Activated T-cell treated with anti-CD3 and anti-CD28 coated beads for 24 hours (primary cell): ENCODE data around the gene TSPAN5.

Source experiments
- DNase-seq: peaks from one replicate; pipeline ENCODE4 v3.0.0-alpha.2; 2020; ENCODE audit warnings: low read depth

TSPAN5 gene

DNA sequence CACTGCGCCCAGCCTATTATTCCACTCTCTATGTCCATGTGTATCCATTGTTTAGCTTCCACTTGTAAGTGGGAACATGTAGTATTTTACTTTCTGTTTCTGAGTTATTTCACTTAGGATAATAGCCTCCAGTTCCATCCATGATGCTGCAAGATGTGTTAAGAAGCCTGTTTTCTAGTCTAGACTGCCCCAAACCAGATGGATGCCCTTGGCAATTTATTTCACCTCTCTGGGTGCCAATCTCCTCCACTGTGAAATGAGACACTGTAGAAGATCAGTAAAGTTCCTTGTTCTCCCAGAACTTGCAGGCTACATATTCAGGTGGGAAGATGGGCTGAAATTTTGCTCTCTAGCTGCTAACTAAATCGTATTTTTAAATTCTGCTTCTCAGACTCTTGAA, 72.8 kb downstream of the TSPAN5 start:
- no peak for DNase-seq

- DNase-seq: no peak
Measured at GRCh38 chr4:98584265-98584664, 74.1 kb downstream of the TSPAN5 start.

- no peak for DNase-seq
Measured at GRCh38 chr4:98583265-98583664, 75.1 kb downstream of the TSPAN5 start.

DNA sequence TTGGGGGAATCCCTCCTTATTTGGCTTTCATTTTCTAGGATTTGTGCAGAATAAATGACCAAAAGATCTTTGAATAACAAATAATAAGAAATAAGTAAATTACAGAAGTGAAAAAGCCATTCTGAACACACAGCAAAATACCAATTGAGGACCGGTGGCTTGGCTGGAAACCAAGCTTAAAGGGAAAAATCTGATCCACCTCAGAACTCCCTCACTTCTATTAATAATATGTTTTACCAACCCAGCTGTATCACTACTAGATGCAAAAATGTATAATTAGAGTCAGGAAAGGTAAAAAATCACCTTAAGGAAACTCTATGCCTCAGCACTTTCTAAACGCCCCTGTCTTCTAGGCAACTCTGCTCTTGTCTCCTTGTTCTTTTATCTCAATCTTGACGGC, 77.3 kb downstream of the TSPAN5 start:
- DNase-seq: no peak

GRCh38 chr4:98577956-98578355, 80.5 kb downstream of the TSPAN5 start:
- no peak for DNase-seq

DNA sequence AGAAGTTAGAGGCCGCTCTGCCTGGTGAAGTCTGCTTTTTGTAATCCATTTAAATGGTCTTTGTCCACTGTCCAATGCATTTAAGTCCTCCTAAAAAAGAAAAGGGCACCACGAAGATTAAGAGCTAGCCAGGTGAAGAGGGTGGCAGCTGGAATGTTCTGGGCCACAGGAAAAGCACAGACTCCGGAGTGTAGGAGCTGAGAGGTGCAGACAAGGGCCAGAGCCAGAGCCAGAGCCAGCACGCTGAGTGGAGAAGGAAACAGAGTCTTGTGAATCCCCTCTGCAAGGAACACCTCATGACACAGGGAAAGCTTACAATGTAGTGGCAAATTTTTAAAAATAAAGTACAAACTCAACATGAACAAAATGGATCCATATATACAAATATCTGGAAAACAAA, 83.6 kb downstream of the TSPAN5 start:
- no peak for DNase-seq

- no peak for DNase-seq
Measured at GRCh38 chr4:98573791-98574190, 84.6 kb downstream of the TSPAN5 start.

DNA sequence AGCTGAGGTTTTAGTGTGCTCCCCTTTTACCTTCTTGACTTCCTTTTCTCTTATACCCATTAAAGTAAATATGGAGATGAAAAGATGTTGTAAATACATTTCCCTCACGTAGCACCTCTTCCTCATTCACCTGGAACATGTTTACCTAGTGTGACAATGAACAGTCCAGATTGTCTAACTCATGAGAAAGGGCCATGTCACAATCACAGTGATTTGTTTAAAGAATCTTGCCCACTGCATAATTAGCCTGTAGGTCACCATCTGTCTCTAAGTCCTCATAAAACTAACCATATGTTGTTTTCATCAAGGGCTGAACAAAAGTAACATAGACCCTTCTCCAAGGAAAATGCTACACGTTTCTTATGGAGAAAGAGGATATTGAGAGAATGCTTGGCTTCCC, 85.7 kb downstream of the TSPAN5 start:
- DNase-seq: no peak

DNA sequence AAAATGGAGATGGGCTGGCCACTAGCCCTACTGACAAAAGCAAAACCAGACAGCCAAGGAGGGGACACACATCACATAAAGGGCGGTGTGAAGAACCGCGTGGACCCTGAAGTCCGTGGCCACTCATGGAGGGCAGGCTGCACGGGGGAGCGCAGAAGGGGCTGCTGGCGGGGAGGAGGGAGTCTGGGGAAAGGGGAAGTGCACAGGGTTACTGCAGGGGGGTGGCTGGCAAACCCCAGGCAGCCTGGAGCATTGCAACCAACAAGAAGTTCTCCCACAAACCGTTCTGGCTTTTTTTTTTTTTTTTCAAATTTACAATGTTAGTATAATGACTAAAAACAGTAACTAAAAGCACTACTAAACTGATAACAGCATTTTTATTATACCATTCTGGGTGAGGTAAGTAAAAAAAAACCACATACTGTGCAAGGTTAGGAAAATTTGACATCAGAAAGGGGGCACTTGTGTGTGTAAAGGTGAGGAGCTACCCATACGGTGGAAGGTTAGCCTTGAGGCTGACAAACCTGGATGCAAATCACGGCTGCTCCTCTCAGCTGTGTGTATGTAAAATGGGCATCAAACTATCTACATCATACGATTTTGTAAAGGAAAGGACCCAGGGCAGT, 87.1 kb downstream of the TSPAN5 start:
- DNase-seq: no peak

DNA sequence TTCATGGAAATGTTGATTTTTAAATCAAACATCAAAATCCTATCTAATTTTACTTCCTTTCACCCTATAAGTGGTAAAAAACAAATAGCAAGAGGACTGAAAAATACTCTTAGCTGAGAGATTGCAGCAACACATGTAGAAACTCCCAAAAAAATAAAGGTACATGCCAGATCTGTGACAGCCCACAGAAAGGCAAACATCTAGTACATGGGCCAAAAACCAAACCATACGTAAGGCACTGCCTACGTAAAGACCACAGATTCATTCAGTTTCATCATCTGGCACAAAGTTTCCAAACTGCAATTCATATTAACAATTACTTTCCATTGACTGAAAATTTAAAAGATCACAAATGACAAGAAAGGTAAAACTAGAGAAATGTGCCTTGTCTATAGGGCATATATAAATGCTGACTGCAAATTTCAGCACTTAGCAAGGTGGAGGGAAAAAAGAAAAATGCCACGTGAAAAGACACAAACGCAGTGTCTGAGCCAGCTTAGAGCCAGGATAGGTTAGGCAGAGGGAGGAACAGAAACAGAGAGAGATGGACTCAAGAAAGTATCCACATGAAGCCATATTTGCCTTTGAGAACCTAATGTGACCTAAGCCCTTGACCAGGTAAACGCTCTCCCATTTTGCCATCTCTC, 88.1 kb downstream of the TSPAN5 start:
- DNase-seq: no peak

GRCh38 chr4:98568941-98569663, 89.3 kb downstream of the TSPAN5 start:
- DNase-seq: no peak

DNA sequence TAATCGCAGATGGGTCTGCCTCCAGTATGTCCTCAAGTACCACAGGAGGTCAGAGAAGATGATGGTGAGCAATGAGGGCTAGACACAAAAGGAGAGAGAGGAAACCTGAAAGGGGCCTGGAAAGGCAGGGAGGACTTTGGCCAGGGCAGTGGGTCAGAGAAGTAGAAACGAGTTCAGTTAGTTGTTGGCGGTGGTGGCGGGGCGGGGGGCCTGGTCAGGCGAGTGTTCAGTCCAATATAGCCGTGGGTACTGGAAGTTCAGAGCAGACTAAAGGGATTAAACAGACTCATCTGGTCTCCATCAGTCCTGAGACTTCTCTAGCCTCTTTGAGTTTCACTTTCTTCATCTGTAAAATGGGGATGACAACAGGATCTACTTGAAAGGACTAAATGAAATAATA, 90.8 kb downstream of the TSPAN5 start:
- DNase-seq: no peak

GRCh38 chr4:98566361-98567008, 91.9 kb downstream of the TSPAN5 start:
- no peak for DNase-seq

- DNase-seq: no peak
Measured at GRCh38 chr4:98565681-98566301, 92.6 kb downstream of the TSPAN5 start.

DNA sequence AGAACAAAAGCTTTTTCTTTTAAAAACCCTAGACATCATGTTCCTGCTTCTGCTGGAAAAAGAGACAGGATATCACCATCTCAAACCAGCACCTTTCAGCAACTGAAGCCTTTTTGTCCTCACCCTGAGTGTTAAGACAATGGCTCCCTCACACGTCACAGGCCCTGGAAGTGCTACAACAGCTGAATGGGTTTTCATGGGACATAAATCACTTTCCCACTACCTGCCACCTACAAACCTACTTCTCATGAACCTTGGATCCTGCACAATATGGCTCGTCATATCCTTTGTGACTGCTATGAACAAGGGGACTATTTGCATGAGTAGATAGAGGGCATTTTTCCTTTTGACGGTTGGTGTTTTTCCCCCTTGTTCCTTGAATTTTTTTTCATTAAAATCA, 93.6 kb downstream of the TSPAN5 start:
- no peak for DNase-seq

GRCh38 chr4:98560321-98560720, 98.1 kb downstream of the TSPAN5 start:
- no peak for DNase-seq

DNA sequence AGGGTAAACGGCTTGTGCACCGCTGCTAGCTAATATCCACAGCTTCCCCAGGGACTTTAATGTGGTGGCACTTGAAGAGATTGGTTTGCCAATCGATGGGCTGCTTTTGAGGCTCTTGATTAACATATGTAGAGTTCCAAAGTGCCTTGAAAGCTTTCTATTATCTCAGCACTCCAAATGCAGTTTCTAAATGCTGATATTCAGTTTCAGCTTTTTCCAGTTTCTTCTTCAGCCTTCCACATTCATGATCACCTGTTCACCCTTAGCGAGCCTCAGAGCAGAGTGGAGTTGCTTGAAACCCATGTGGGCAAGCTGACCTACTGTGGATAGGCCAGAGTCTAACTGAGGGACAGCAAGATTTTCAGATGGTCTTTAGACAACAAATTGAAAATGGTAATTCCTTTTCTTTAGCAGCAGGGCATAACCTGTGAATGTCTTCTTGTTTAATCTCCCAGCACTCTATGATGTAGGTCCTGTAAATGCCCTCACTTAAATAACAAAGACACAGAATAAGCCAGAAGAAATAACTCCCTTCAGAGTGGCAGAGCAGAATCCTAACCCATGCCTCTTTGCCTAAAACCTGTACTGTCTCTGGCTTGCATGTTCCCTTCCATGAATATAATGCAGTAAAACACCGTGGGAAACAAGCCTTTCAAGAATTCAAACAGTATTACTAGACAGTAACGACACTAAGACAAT, 99.8 kb downstream of the TSPAN5 start:
- no peak for DNase-seq

GRCh38 chr4:98557194-98557892, 101.1 kb downstream of the TSPAN5 start:
- DNase-seq: no peak

- no peak for DNase-seq
Measured at GRCh38 chr4:98556451-98556850, 102.0 kb downstream of the TSPAN5 start.

GRCh38 chr4:98555798-98556445, 102.5 kb downstream of the TSPAN5 start:
- DNase-seq: no peak
